IMR-90 (cell line): Measurements from ENCODE around the gene KY.

Source experiments
- BHLHE40 ChIP-seq: fragments of 150-350 bp; IDR thresholded peaks from 2 replicates; pipeline ENCODE4 v1.6.1; 2016; ENCODE audit warnings: mild to moderate bottlenecking, low read depth, low read length
- CEBPB ChIP-seq: IDR thresholded peaks from 2 replicates; pipeline ENCODE4 v1.6.1; 2012; ENCODE audit warnings: low read depth, low read length, improper control_type of control experiment
- CTCF ChIP-seq: conservative IDR thresholded peaks from 2 replicates; pipeline ENCODE4 v1.5.1; 2012; ENCODE audit warnings: mild to moderate bottlenecking, low read depth, low read length, improper control_type of control experiment
- ELK1 ChIP-seq: fragments of 150-350 bp; IDR thresholded peaks from 2 replicates; pipeline ENCODE4 v1.6.1; 2016; ENCODE audit warnings: low read depth, mild to moderate bottlenecking, low read length, moderate library complexity, borderline replicate concordance
- FOS ChIP-seq: fragments of 150-350 bp; IDR thresholded peaks from 2 replicates; pipeline ENCODE4 v1.6.1; 2016; ENCODE audit warnings: low read depth, low read length
- MAFK ChIP-seq: IDR thresholded peaks from 2 replicates; pipeline ENCODE4 v1.6.1; 2012; ENCODE audit warnings: low read depth, low read length, improper control_type of control experiment
- MAZ ChIP-seq: IDR thresholded peaks from 2 replicates; pipeline ENCODE4 v1.6.1; 2012; ENCODE audit warnings: low read depth, mild to moderate bottlenecking, low read length, improper control_type of control experiment, moderate library complexity, borderline replicate concordance
- MXI1 ChIP-seq: IDR thresholded peaks from 2 replicates; pipeline ENCODE4 v1.6.1; 2012; ENCODE audit warnings: low read depth, mild to moderate bottlenecking, low read length, moderate library complexity, borderline replicate concordance
- POLR2A ChIP-seq: IDR thresholded peaks from 2 replicates; pipeline ENCODE4 v1.6.1; 2012; ENCODE audit warnings: mild to moderate bottlenecking, low read depth, low read length
- RAD21 ChIP-seq: IDR thresholded peaks from 2 replicates; pipeline ENCODE4 v1.6.1; 2012; ENCODE audit warnings: low read length, improper control_type of control experiment
- RCOR1 ChIP-seq: IDR thresholded peaks from 2 replicates; pipeline ENCODE4 v1.6.1; 2012; ENCODE audit warnings: mild to moderate bottlenecking, low read length, improper control_type of control experiment; ENCODE audit not compliant: insufficient replicate concordance
- SMC3 ChIP-seq: fragments of 150-350 bp; IDR thresholded peaks from 2 replicates; pipeline ENCODE4 v1.6.1; 2016; ENCODE audit warnings: low read depth, mild to moderate bottlenecking, antibody characterized with exemption, low read length, moderate library complexity
- USF2 ChIP-seq: fragments of 150-350 bp; IDR thresholded peaks from 2 replicates; pipeline ENCODE4 v1.6.1; 2017; ENCODE audit warnings: mild to moderate bottlenecking, antibody characterized with exemption, low read length, low read depth

- TF ChIP-seq POLR2A = no peak
- TF ChIP-seq SMC3 = no peak
- TF ChIP-seq CTCF = no peak
- TF ChIP-seq FOS = no peak
- no peak for TF ChIP-seq RAD21
- no peak for TF ChIP-seq MXI1
- TF ChIP-seq MAFK = no peak
- no peak for TF ChIP-seq ELK1
- no peak for TF ChIP-seq USF2
- TF ChIP-seq CEBPB = no peak
- TF ChIP-seq BHLHE40 = no peak
- no peak for TF ChIP-seq RCOR1
- TF ChIP-seq MAZ = no peak
These were observed 91.2 kb downstream of the KY start for GRCh38 chr3:134559591-134559990.
